ENCODE data around the gene RASGRF1.

The RASGRF1 gene

GRCh38 chr15:79058260-79058850, 32.2 kb downstream of the RASGRF1 start:
- no peak overlapping the region for H3K4me3 ChIP-seq (ENCODE audit: low read depth, low read length)
- no peak for TF ChIP-seq CTCF (IDR thresholded peaks at IDR 0.05; ENCODE audit: low read depth, low read length)

GRCh38 chr15:79057050-79057449, 33.5 kb downstream of the RASGRF1 start:
- TF ChIP-seq CTCF (IDR thresholded peaks at IDR 0.05; ENCODE audit: low read depth, low read length), result no peak
- no peak overlapping the region for H3K4me3 ChIP-seq (ENCODE audit: low read depth, low read length)

- no peak overlapping the region for H3K4me3 ChIP-seq (ENCODE audit: low read depth, low read length)
- TF ChIP-seq CTCF (IDR thresholded peaks at IDR 0.05; ENCODE audit: low read depth, low read length), result no peak
Measured at GRCh38 chr15:79054350-79054749, 36.2 kb downstream of the RASGRF1 start.

- TF ChIP-seq CTCF (IDR thresholded peaks at IDR 0.05; ENCODE audit: low read depth, low read length), result no peak
- H3K4me3 ChIP-seq (ENCODE audit: low read depth, low read length), result no peak overlapping the region
Measured at GRCh38 chr15:79053894-79054293, 36.7 kb downstream of the RASGRF1 start.

GRCh38 chr15:79051941-79052731, 38.4 kb downstream of the RASGRF1 start:
- no peak overlapping the region for H3K4me3 ChIP-seq (ENCODE audit: low read depth, low read length)
- no peak for TF ChIP-seq CTCF (IDR thresholded peaks at IDR 0.05; ENCODE audit: low read depth, low read length)

GRCh38 chr15:79051029-79051428, 39.6 kb downstream of the RASGRF1 start:
- no peak overlapping the region for H3K4me3 ChIP-seq (ENCODE audit: low read depth, low read length)
- no peak for TF ChIP-seq CTCF (IDR thresholded peaks at IDR 0.05; ENCODE audit: low read depth, low read length)

GRCh38 chr15:79050341-79050740, 40.2 kb downstream of the RASGRF1 start:
- no peak for TF ChIP-seq CTCF (IDR thresholded peaks at IDR 0.05; ENCODE audit: low read depth, low read length)

More at GRCh38 chr15:79050341-79050740, 40.2 kb downstream of the RASGRF1 start:
- no peak overlapping the region for H3K4me3 ChIP-seq (ENCODE audit: low read depth, low read length)

Measured in WI38 (cell line).